HepG2 (cell line): ENCODE data around the gene SYNGAP1. TPM values are rescaled to one million over a fixed set of nuclear protein-coding genes. Genes with fewer than 3 reads are reported as not detected.

Experiments used
- ATAC-seq: fragments of 200-7000 bp; cut with Tn5 transposase; 3 replicates; pipeline ENCODE4 v1.9.1; 2020; ENCODE audit warnings: mild to moderate bottlenecking, moderate library complexity
- BruUV-seq: library from RNA; stranded (reverse); fragments of 400-500 nt; replicated peaks from 2 replicates; lab custom pipeline; 2021; lab: Mats Ljungman, UMichigan
- CTCF ChIA-PET: fragments of 300-600 bp; formaldehyde crosslinking; extraction: SDS; loops from one replicate; lab custom pipeline; 2021; ENCODE audit warnings: low total read pairs, inconsistent platforms, low intra/inter-chr PET ratio; lab: Yijun Ruan, JAX
- POLR2A ChIA-PET: fragments of 350-600 bp; sonication (Branson Sonifier 250); formaldehyde crosslinking; loops from one replicate; lab custom pipeline; 2020; ENCODE audit warnings: antibody characterized with exemption, inconsistent platforms; lab: Yijun Ruan, JAX
- DNase-seq: peaks from one replicate; pipeline ENCODE4 v3.0.0-alpha.2; 2015; ENCODE audit warnings: low spot score
- FAIRE-seq: peaks from 3 replicates; lab custom pipeline; 2011; peaks lifted over from hg19 to GRCh38; lab: Jason Lieb, UNC
- H2AFZ ChIP-seq: one replicate; pipeline ENCODE4 v1.6.1; 2011; ENCODE audit warnings: low read length, inconsistent platforms
- H3K27ac ChIP-seq: fragments of 300-600 bp; 3 replicates; pipeline ENCODE4 v1.8.0; 2011; ENCODE audit warnings: mixed run types, mild to moderate bottlenecking, mixed read lengths, low read length, inconsistent platforms; ENCODE audit not compliant: insufficient read depth; ENCODE audit errors: extremely low read length
- H3K27me3 ChIP-seq, 2 experiments: fragments of 200-600 bp in 1 of 2; 2 replicates in 1 of 2; 3 replicates in 1 of 2; pipeline versions ENCODE4 v1.6.0 to v1.8.0; 2011; ENCODE audit warnings: low read length in 2 of 2, mild to moderate bottlenecking in 2 of 2, moderate library complexity in 2 of 2, inconsistent platforms in 1 of 2; ENCODE audit not compliant: insufficient read depth in 2 of 2, control insufficient read depth in 1 of 2
- H3K36me3 ChIP-seq, 2 experiments: fragments of 200-600 bp in 1 of 2; replicated peaks in 1 of 2; 2 replicates in 1 of 2; 3 replicates in 1 of 2; pipeline versions ENCODE4 v1.5.1 to v1.8.0; 2011; ENCODE audit warnings: low read length in 2 of 2, inconsistent platforms in 1 of 2; ENCODE audit not compliant: insufficient read depth in 2 of 2, control insufficient read depth in 1 of 2
- H3K4me1 ChIP-seq: 2 replicates; pipeline ENCODE4 v1.5.1; 2012; ENCODE audit warnings: low read length, inconsistent platforms; ENCODE audit not compliant: insufficient read depth
- H3K4me2 ChIP-seq: 2 replicates; pipeline ENCODE4 v1.6.0; 2011; ENCODE audit warnings: low read depth, low read length, inconsistent platforms
- H3K4me3 ChIP-seq, 3 experiments: fragments of 200-600 bp in 1 of 3; sonication (generic), shearing (Covaris generic) in 1 of 3; replicated peaks in 1 of 3; 2 replicates each; pipeline ENCODE4 v1.5.1; 2011 to 2016; ENCODE audit warnings: low read length in 3 of 3, inconsistent platforms in 2 of 3, low read depth in 2 of 3, mild to moderate bottlenecking in 2 of 3, control low read depth in 1 of 3, mixed read lengths in 1 of 3; ENCODE audit not compliant: insufficient read depth in 1 of 3
- H3K79me2 ChIP-seq: one replicate; pipeline ENCODE4 v1.6.1; 2011; ENCODE audit warnings: low read length, inconsistent platforms; ENCODE audit not compliant: insufficient read depth
- H3K9ac ChIP-seq: 2 replicates; pipeline ENCODE4 v1.6.0; 2011; ENCODE audit warnings: mild to moderate bottlenecking, low read depth, low read length, inconsistent platforms; ENCODE audit not compliant: insufficient read depth
- H3K9me3 ChIP-seq: 2 replicates; pipeline ENCODE4 v1.5.1; 2012; ENCODE audit warnings: mild to moderate bottlenecking, low read length
- H4K20me1 ChIP-seq: 2 replicates; pipeline ENCODE4 v1.6.0; 2011; ENCODE audit warnings: inconsistent platforms, mild to moderate bottlenecking, low read length, moderate library complexity; ENCODE audit not compliant: insufficient read depth
- CEBPB ChIP-seq: IDR thresholded peaks from 2 replicates; pipeline ENCODE4 v1.6.1; 2011; ENCODE audit warnings: low read depth, low read length, improper control_type of control experiment, borderline replicate concordance
- FOXK2 ChIP-seq: fragments of 450-650 bp; IDR thresholded peaks from 2 replicates; pipeline ENCODE4 v1.6.1; 2016
- HMG20A ChIP-seq: IDR thresholded peaks from 2 replicates; pipeline ENCODE4 v1.6.1; 2016; ENCODE audit warnings: borderline replicate concordance
- HNF4G ChIP-seq, 2 experiments: sonication (generic) in 1 of 2; formaldehyde crosslinking in 1 of 2; IDR thresholded peaks; 2 replicates each; pipeline versions ENCODE4 v1.4.0 to v1.6.1; 2011 to 2020; ENCODE audit warnings: borderline replicate concordance in 2 of 2, low read depth in 2 of 2, mild to moderate bottlenecking in 2 of 2, low read length in 1 of 2, missing genetic modification reagents in 1 of 2, moderate library complexity in 1 of 2
- MIXL1 ChIP-seq: IDR thresholded peaks from 2 replicates; pipeline ENCODE4 v1.6.1; 2016
- PHB2 ChIP-seq: fragments of 450-650 bp; IDR thresholded peaks from 2 replicates; pipeline ENCODE4 v1.6.1; 2018; ENCODE audit not compliant: partially characterized antibody
- PHF21A ChIP-seq: sonication (generic); formaldehyde crosslinking; IDR thresholded peaks from 2 replicates; pipeline ENCODE4 v1.5.0; 2020; ENCODE audit warnings: mild to moderate bottlenecking, missing genetic modification reagents
- RARA ChIP-seq: IDR thresholded peaks from 2 replicates; pipeline ENCODE4 v1.6.1; 2016; ENCODE audit warnings: missing genetic modification reagents, missing compliant biosample characterization
- TRIM24 ChIP-seq: sonication (generic); formaldehyde crosslinking; IDR thresholded peaks from 2 replicates; pipeline ENCODE4 v1.8.0; 2022; ENCODE audit warnings: mild to moderate bottlenecking, missing genetic modification reagents
- ZNF101 ChIP-seq: sonication (generic); formaldehyde crosslinking; IDR thresholded peaks from 2 replicates; pipeline ENCODE4 v1.4.0; 2020; ENCODE audit warnings: mild to moderate bottlenecking, low read depth, missing genetic modification reagents, borderline replicate concordance
- ZNF207 ChIP-seq: fragments of 450-650 bp; IDR thresholded peaks from 2 replicates; pipeline ENCODE4 v1.6.1; 2016; ENCODE audit warnings: antibody characterized with exemption, borderline replicate concordance
- ZNF550 ChIP-seq: sonication (generic); formaldehyde crosslinking; IDR thresholded peaks from 2 replicates; pipeline ENCODE4 v1.4.0; 2020; ENCODE audit warnings: mild to moderate bottlenecking, missing genetic modification reagents, borderline replicate concordance
- ZNF674 ChIP-seq: sonication (generic); formaldehyde crosslinking; IDR thresholded peaks from 2 replicates; pipeline ENCODE4 v1.5.0; 2020; ENCODE audit warnings: low read depth, mild to moderate bottlenecking, missing genetic modification reagents
- ZNF850 ChIP-seq: sonication (generic); formaldehyde crosslinking; conservative IDR thresholded peaks from 2 replicates; pipeline ENCODE4 v1.9.0; 2021; ENCODE audit warnings: mild to moderate bottlenecking, missing genetic modification reagents
- ZSCAN20 ChIP-seq: sonication (generic); formaldehyde crosslinking; IDR thresholded peaks from 2 replicates; pipeline ENCODE4 v1.4.0; 2020; ENCODE audit warnings: missing genetic modification reagents, mild to moderate bottlenecking, borderline replicate concordance
- ZSCAN25 ChIP-seq: sonication (generic); formaldehyde crosslinking; IDR thresholded peaks from 2 replicates; pipeline ENCODE4 v1.8.0; 2022; ENCODE audit warnings: mild to moderate bottlenecking, missing genetic modification reagents
- WGBS: methylation state at CpG from one replicate; pipeline ENCODE4 v1.1.6; 2017; ENCODE audit warnings: low lambda C conversion rate; 5-methylcytosine and 5-hydroxymethylcytosine counted together
- in situ Hi-C: cut with HindIII; loops from 2 replicates; pipeline ENCODE4 v1.10.0; 2017; ENCODE audit warnings: low pct_unique_long_range_greater_than_20kb; ENCODE audit not compliant: extremely low pct_ligation_motif_present
- intact Hi-C: fragments of 100-400 bp; cut with micrococcal nuclease; formaldehyde crosslinking; loops from one replicate; pipeline ENCODE4 v1.10.0; 2022; ENCODE audit not compliant: unreplicated experiment
- polyA plus RNA-seq, 8 experiments: library from polyadenylated mRNA; depleted of rRNA in 3 of 8; stranded (reverse) in 7 of 8; unstranded in 1 of 8; fragments of >200 nt; fragmentation: Illumina TruSeq in 4 of 8; extraction: Trizol in 4 of 8; gene quantifications; 2 replicates each; pipeline versions ENCODE4 v1.2.1 to v1.2.3, GENCODE V29; 2011 to 2016; ENCODE audit warnings: low read depth in 4 of 8, missing spikeins in 1 of 8, mixed read lengths in 1 of 8; ENCODE audit not compliant: insufficient read depth in 1 of 8
- total RNA-seq, 5 experiments: library from RNA; depleted of rRNA; stranded (reverse); fragments of >200 nt; fragmentation: Illumina TruSeq; extraction: Trizol; gene quantifications; 2 replicates each; pipeline ENCODE4 v1.2.3, GENCODE V29; 2016; ENCODE audit warnings: low read depth in 1 of 5
- TF ChIP-seq, protein P1 (sequence below): sonication (generic); formaldehyde crosslinking; IDR thresholded peaks from 2 replicates; pipeline ENCODE4 v1.9.0; 2021; ENCODE audit warnings: missing genetic modification reagents, borderline replicate concordance
- TF ChIP-seq, protein P2 (sequence below): fragments of 450-650 bp; IDR thresholded peaks from 2 replicates; pipeline ENCODE4 v1.6.1; 2017
- TF ChIP-seq, protein P3 (sequence below): sonication (generic); formaldehyde crosslinking; conservative IDR thresholded peaks from 2 replicates; pipeline ENCODE4 v1.4.0; 2020; ENCODE audit warnings: mild to moderate bottlenecking, missing genetic modification reagents, moderate library complexity

The SYNGAP1 gene
- total and polyA plus RNA-seq, 2 of the 13 experiments (the other 11 are each of a cell fraction or from before 2014, with no cell fraction given) = 0.75 to 1.1 TPM

DNA sequence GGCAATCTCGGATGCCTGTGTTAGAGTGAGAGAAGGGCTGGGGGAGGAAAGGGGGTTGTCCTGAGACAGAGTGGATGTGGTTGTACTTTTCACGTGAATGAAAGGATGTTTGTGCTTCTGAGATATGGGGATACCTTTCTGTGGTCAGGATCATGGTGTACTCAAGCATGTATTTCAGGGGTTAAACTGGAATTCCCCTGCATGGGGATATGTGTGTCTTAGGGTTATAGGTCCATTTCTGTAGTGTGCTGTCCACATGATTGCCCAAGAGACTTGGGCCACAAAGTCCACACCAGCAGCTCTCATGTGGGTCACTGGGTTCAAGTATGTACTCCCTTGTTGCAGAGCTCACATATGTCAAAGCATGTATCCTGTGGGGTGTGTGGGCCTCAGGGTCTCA lies 10.5 kb downstream of the SYNGAP1 start:
- in situ Hi-C loops = no loop called here
- POLR2A ChIA-PET = interaction anchor here (0.9 to 3.5 kb wide), 7 partner anchors 10 to 281 kb away, joined by 3 to 23 read pairs (median 5); partner anchors contain the start of genes CUTA, PHF1, RGL2 and RPS18
- FAIRE-seq = peak; percentile 32
- TF ChIP-seq PHF21A (CRISPR knock-in tag) (no peak), MIXL1 (CRISPR knock-in tag) (no peak), ZNF550 (CRISPR knock-in tag) (no peak), TRIM24 (CRISPR knock-in tag) (no peak), ZNF674 (CRISPR knock-in tag) (no peak), ZSCAN20 (CRISPR knock-in tag) (no peak), HMG20A (peak; percentile 19; the same call in 1 of the 2 replicates), FOXK2 (no peak), PHB2 (no peak), ZNF101 (CRISPR knock-in tag) (no peak), ZSCAN25 (CRISPR knock-in tag) (no peak), HNF4G (IDR thresholded peaks at IDR 0.05; ENCODE audit: borderline replicate concordance, low read depth, low read length) (peak; percentile 52; the same call in 1 of the 2 replicates), HNF4G (CRISPR knock-in tag; IDR thresholded peaks at IDR 0.05; ENCODE audit: borderline replicate concordance, low read depth) (no peak), ZNF207 (no peak), ZNF850 (no peak), CEBPB (peak; percentile 85), RARA (CRISPR knock-in tag) (peak; percentile 33; the same call in 1 of the 2 replicates)
- TF ChIP-seq, protein P1, sequence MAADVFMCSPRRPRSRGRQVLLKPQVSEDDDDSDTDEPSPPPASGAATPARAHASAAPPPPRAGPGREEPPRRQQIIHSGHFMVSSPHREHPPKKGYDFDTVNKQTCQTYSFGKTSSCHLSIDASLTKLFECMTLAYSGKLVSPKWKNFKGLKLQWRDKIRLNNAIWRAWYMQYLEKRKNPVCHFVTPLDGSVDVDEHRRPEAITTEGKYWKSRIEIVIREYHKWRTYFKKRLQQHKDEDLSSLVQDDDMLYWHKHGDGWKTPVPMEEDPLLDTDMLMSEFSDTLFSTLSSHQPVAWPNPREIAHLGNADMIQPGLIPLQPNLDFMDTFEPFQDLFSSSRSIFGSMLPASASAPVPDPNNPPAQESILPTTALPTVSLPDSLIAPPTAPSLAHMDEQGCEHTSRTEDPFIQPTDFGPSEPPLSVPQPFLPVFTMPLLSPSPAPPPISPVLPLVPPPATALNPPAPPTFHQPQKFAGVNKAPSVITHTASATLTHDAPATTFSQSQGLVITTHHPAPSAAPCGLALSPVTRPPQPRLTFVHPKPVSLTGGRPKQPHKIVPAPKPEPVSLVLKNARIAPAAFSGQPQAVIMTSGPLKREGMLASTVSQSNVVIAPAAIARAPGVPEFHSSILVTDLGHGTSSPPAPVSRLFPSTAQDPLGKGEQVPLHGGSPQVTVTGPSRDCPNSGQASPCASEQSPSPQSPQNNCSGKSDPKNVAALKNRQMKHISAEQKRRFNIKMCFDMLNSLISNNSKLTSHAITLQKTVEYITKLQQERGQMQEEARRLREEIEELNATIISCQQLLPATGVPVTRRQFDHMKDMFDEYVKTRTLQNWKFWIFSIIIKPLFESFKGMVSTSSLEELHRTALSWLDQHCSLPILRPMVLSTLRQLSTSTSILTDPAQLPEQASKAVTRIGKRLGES (CRISPR knock-in tag) = no peak
- TF ChIP-seq, protein P2, sequence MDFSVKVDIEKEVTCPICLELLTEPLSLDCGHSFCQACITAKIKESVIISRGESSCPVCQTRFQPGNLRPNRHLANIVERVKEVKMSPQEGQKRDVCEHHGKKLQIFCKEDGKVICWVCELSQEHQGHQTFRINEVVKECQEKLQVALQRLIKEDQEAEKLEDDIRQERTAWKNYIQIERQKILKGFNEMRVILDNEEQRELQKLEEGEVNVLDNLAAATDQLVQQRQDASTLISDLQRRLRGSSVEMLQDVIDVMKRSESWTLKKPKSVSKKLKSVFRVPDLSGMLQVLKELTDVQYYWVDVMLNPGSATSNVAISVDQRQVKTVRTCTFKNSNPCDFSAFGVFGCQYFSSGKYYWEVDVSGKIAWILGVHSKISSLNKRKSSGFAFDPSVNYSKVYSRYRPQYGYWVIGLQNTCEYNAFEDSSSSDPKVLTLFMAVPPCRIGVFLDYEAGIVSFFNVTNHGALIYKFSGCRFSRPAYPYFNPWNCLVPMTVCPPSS = no peak
- TF ChIP-seq, protein P3, sequence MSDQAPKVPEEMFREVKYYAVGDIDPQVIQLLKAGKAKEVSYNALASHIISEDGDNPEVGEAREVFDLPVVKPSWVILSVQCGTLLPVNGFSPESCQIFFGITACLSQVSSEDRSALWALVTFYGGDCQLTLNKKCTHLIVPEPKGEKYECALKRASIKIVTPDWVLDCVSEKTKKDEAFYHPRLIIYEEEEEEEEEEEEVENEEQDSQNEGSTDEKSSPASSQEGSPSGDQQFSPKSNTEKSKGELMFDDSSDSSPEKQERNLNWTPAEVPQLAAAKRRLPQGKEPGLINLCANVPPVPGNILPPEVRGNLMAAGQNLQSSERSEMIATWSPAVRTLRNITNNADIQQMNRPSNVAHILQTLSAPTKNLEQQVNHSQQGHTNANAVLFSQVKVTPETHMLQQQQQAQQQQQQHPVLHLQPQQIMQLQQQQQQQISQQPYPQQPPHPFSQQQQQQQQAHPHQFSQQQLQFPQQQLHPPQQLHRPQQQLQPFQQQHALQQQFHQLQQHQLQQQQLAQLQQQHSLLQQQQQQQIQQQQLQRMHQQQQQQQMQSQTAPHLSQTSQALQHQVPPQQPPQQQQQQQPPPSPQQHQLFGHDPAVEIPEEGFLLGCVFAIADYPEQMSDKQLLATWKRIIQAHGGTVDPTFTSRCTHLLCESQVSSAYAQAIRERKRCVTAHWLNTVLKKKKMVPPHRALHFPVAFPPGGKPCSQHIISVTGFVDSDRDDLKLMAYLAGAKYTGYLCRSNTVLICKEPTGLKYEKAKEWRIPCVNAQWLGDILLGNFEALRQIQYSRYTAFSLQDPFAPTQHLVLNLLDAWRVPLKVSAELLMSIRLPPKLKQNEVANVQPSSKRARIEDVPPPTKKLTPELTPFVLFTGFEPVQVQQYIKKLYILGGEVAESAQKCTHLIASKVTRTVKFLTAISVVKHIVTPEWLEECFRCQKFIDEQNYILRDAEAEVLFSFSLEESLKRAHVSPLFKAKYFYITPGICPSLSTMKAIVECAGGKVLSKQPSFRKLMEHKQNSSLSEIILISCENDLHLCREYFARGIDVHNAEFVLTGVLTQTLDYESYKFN = 0 out of 2 replicates have a peak, but pooled peaks have one; percentile 22

More for the DNA sequence above, 10.5 kb downstream of the SYNGAP1 start:
- no peaks in the 10 kb centered on the region; a peak in 1 of 5 replicates for H3K27me3 ChIP-seq
- CTCF ChIA-PET = no interaction called here
- H3K79me2 ChIP-seq = no peaks in the 10 kb centered on the region
- H3K9ac ChIP-seq = no peak overlapping the region
- no peak overlapping the region for H2AFZ ChIP-seq
- no peak for ATAC-seq
- intact Hi-C loops = no loop called here
- peaks cover 45% of the 10 kb centered on the region for H3K4me1 ChIP-seq
- no peak overlapping the region for H3K27ac ChIP-seq
- no peak overlapping the region for H3K4me3 ChIP-seq
- WGBS = 2% methylated on average over 2 of the region's 2 CpGs
- no peak for DNase-seq
- no peaks in the 10 kb centered on the region for H4K20me1 ChIP-seq
- BruUV-seq = no TSS peak
- H3K9me3 ChIP-seq = no peaks in the 10 kb centered on the region
- H3K36me3 ChIP-seq = no peaks in the 10 kb centered on the region
- peak overlapping the region; percentile 49 for H3K4me2 ChIP-seq
